Mesenchymal stem cell (in vitro differentiated cells and primary cell): ENCODE measurements around the gene HOXA3.

Experiments
- DNase-seq: peaks from one replicate; pipeline ENCODE4 v3.0.0-alpha.2; 2013
- H2AFZ ChIP-seq: one replicate; pipeline ENCODE4 v1.6.1; 2013; ENCODE audit warnings: low read depth, mild to moderate bottlenecking, control low read depth, inconsistent platforms, low read length, moderate library complexity
- H2AK5ac ChIP-seq: 2 replicates; pipeline ENCODE4 v1.6.1; 2013; ENCODE audit warnings: low read length, moderate library complexity, mild to moderate bottlenecking, inconsistent platforms; ENCODE audit not compliant: severe bottlenecking
- H2BK120ac ChIP-seq: one replicate; pipeline ENCODE4 v1.6.1; 2013; ENCODE audit warnings: low read depth, mild to moderate bottlenecking, inconsistent platforms, low read length, moderate library complexity
- H2BK12ac ChIP-seq, 2 experiments: one replicate each; pipeline ENCODE4 v1.6.1; 2013; ENCODE audit warnings: inconsistent platforms in 2 of 2, low read length in 2 of 2, mild to moderate bottlenecking in 2 of 2, moderate library complexity in 2 of 2, control low read depth in 1 of 2
- H2BK15ac ChIP-seq: one replicate; pipeline ENCODE4 v1.6.1; 2013; ENCODE audit warnings: mild to moderate bottlenecking, low read depth, inconsistent platforms; ENCODE audit not compliant: poor library complexity, severe bottlenecking
- H2BK5ac ChIP-seq: 2 replicates; pipeline ENCODE4 v1.6.1; 2013; ENCODE audit warnings: low read depth, mild to moderate bottlenecking, low read length, control low read depth, inconsistent platforms; ENCODE audit not compliant: poor library complexity, severe bottlenecking
- H3K14ac ChIP-seq, 2 experiments: one replicate each; pipeline ENCODE4 v1.6.1; 2013; ENCODE audit warnings: inconsistent platforms in 2 of 2, low read length in 2 of 2, control low read depth in 1 of 2, mild to moderate bottlenecking in 1 of 2, moderate library complexity in 1 of 2
- H3K18ac ChIP-seq, 2 experiments: one replicate each; pipeline ENCODE4 v1.6.1; 2013; ENCODE audit warnings: inconsistent platforms in 2 of 2, low read length in 2 of 2, control low read depth in 1 of 2, low read depth in 1 of 2, mild to moderate bottlenecking in 1 of 2
- H3K23ac ChIP-seq, 2 experiments: one replicate each; pipeline ENCODE4 v1.6.1; 2013; ENCODE audit warnings: inconsistent platforms in 2 of 2, low read length in 2 of 2, mild to moderate bottlenecking in 2 of 2, moderate library complexity in 2 of 2, control low read depth in 1 of 2
- H3K27ac ChIP-seq: 2 replicates; pipeline ENCODE4 v1.5.1; 2013; ENCODE audit warnings: mild to moderate bottlenecking, moderate library complexity, low read length, control low read depth, inconsistent platforms; ENCODE audit not compliant: poor library complexity, severe bottlenecking
- H3K27me3 ChIP-seq, 2 experiments: 2 replicates each; pipeline versions ENCODE4 v1.6.1 to v1.7.0; 2013; ENCODE audit warnings: low read length in 2 of 2, mild to moderate bottlenecking in 2 of 2, moderate library complexity in 2 of 2, control low read depth in 1 of 2, inconsistent platforms in 1 of 2; ENCODE audit not compliant: control insufficient read depth in 1 of 2, insufficient read depth in 1 of 2
- H3K36me3 ChIP-seq, 2 experiments: 2 replicates each; pipeline versions ENCODE4 v1.6.1 to v1.7.0; 2013; ENCODE audit warnings: low read length in 2 of 2, control low read depth in 1 of 2, inconsistent platforms in 1 of 2, low read depth in 1 of 2, mild to moderate bottlenecking in 1 of 2; ENCODE audit not compliant: insufficient read depth in 2 of 2, control insufficient read depth in 1 of 2
- H3K4ac ChIP-seq, 2 experiments: one replicate each; pipeline ENCODE4 v1.6.1; 2013; ENCODE audit warnings: inconsistent platforms in 2 of 2, low read length in 2 of 2, mild to moderate bottlenecking in 2 of 2, moderate library complexity in 2 of 2, control low read depth in 1 of 2, low read depth in 1 of 2
- H3K4me1 ChIP-seq: 2 replicates; pipeline ENCODE4 v1.6.1; 2013; ENCODE audit warnings: low read depth, low read length, control low read depth; ENCODE audit not compliant: control insufficient read depth, insufficient read depth
- H3K4me2 ChIP-seq: 2 replicates; pipeline ENCODE4 v1.6.1; 2013; ENCODE audit warnings: low read length, mild to moderate bottlenecking, inconsistent platforms; ENCODE audit not compliant: poor library complexity, severe bottlenecking
- H3K4me3 ChIP-seq, 2 experiments: 2 replicates each; pipeline versions ENCODE4 v1.5.1 to v1.7.0; 2013; ENCODE audit warnings: low read length in 2 of 2, mild to moderate bottlenecking in 2 of 2, control low read depth in 1 of 2, low read depth in 1 of 2; ENCODE audit not compliant: insufficient read depth in 1 of 2
- H3K79me1 ChIP-seq: replicated peaks from 2 replicates; pipeline ENCODE4 v1.6.1; 2013; ENCODE audit warnings: mild to moderate bottlenecking, control low read depth, low read length, inconsistent platforms; ENCODE audit not compliant: poor library complexity, severe bottlenecking
- H3K9ac ChIP-seq: 2 replicates; pipeline ENCODE4 v1.7.0; 2013; ENCODE audit warnings: mild to moderate bottlenecking, low read length, moderate library complexity
- H3K9me3 ChIP-seq: 2 replicates; pipeline ENCODE4 v1.7.0; 2013; ENCODE audit warnings: mild to moderate bottlenecking, low read length; ENCODE audit not compliant: control insufficient read depth
- H4K8ac ChIP-seq: one replicate; pipeline ENCODE4 v1.6.1; 2013; ENCODE audit warnings: inconsistent platforms, mild to moderate bottlenecking, low read length, moderate library complexity
- H4K91ac ChIP-seq: one replicate; pipeline ENCODE4 v1.6.1; 2013; ENCODE audit warnings: mild to moderate bottlenecking, low read length, inconsistent platforms
- WGBS: methylation state at CpG from one replicate; pipeline ENCODE4 v1.1.7; 2013; ENCODE audit warnings: mixed read lengths; 5-methylcytosine and 5-hydroxymethylcytosine counted together

The HOXA3 gene

GRCh38 chr7:27147199-27148030, 5.0 kb downstream of the HOXA3 start, which contains the start of gene HOXA6:
HOXA6 (minus strand) TSS chr7:27147774; CDS start chr7:27147749, 25 bp downstream.
- DNase-seq = no peak
- Histone ChIP-seq H4K8ac (peak within 1 kb of the TSS; percentile 74), H2BK5ac (no peak within 1 kb of the TSS), H3K4ac (peak within 1 kb of the TSS; percentile 42 to 62), H3K79me1 (peaks cover 23% of the 10 kb centered on the region), H4K91ac (no peak within 1 kb of the TSS), H2AK5ac (no peak within 1 kb of the TSS), H3K27ac (no peak within 1 kb of the TSS), H2AFZ (no peak within 1 kb of the TSS), H3K23ac (no peak within 1 kb of the TSS), H2BK12ac (peak within 1 kb of the TSS in 1 of 2 experiments; percentile 6), H3K4me3 (peak within 1 kb of the TSS in 1 of 2 experiments; percentile 82), H3K9ac (peak within 1 kb of the TSS; percentile 90), H3K14ac (no peak within 1 kb of the TSS), H2BK15ac (peak within 1 kb of the TSS; percentile 36), H3K27me3 (peaks cover 0 to 28% of the 10 kb centered on the region in 2 experiments), H3K9me3 (no peaks in the 10 kb centered on the region), H2BK120ac (no peak within 1 kb of the TSS), H3K4me2 (peak within 1 kb of the TSS; percentile 47), H3K4me1 (peaks cover 19% of the 10 kb centered on the region), H3K18ac (peak within 1 kb of the TSS; percentile 54 to 65), H3K36me3 (peaks cover 17 to 30% of the 10 kb centered on the region in 2 experiments)
- 42% methylated on average over 63 of the region's 63 CpGs for WGBS

GRCh38 chr7:27146491-27147198, 5.7 kb downstream of the HOXA3 start:
- H2AK5ac ChIP-seq = no peak overlapping the region
- H2BK5ac ChIP-seq = no peak overlapping the region
- H3K36me3 ChIP-seq = peaks cover 20 to 22% of the 10 kb centered on the region in 2 experiments
- no peaks in the 10 kb centered on the region for H3K9me3 ChIP-seq
- no peak overlapping the region for H2BK15ac ChIP-seq
- H3K27ac ChIP-seq = no peak overlapping the region
- no peak overlapping the region for H3K18ac ChIP-seq
- no peak overlapping the region for H4K8ac ChIP-seq
- no peak overlapping the region for H2AFZ ChIP-seq
- H3K4me1 ChIP-seq = peaks cover 17% of the 10 kb centered on the region
- H3K23ac ChIP-seq = no peak overlapping the region
- no peak overlapping the region for H2BK120ac ChIP-seq
- H3K4me3 ChIP-seq = peak overlapping the region in 1 of 2 experiments; percentile 82
- no peak for DNase-seq
- H3K14ac ChIP-seq = no peak overlapping the region
- no peak overlapping the region for H3K4ac ChIP-seq
- peaks cover 0 to 20% of the 10 kb centered on the region in 2 experiments for H3K27me3 ChIP-seq
- H4K91ac ChIP-seq = no peak overlapping the region
- H3K9ac ChIP-seq = peak overlapping the region; percentile 90
- H3K4me2 ChIP-seq = no peak overlapping the region
- 65% methylated on average over 5 of the region's 5 CpGs for WGBS
- H2BK12ac ChIP-seq = no peak overlapping the region
- H3K79me1 ChIP-seq = peaks cover 20% of the 10 kb centered on the region

- H2AK5ac ChIP-seq = no peak overlapping the region
- H2BK12ac ChIP-seq = no peak overlapping the region
- 83% methylated on average over 11 of the region's 11 CpGs for WGBS
- H3K9ac ChIP-seq = peak overlapping the region; percentile 90
- H3K4me2 ChIP-seq = no peak overlapping the region
- H3K4me3 ChIP-seq = peak overlapping the region in 1 of 2 experiments; percentile 82
- no peak overlapping the region for H3K23ac ChIP-seq
- no peak overlapping the region for H3K14ac ChIP-seq
- H4K8ac ChIP-seq = no peak overlapping the region
- peaks cover 19 to 26% of the 10 kb centered on the region in 2 experiments for H3K36me3 ChIP-seq
- DNase-seq = no peak
- no peaks in the 10 kb centered on the region for H3K9me3 ChIP-seq
- no peak overlapping the region for H2BK120ac ChIP-seq
- H3K79me1 ChIP-seq = peaks cover 19% of the 10 kb centered on the region
- H2AFZ ChIP-seq = no peak overlapping the region
- H3K27me3 ChIP-seq = peaks cover 0 to 13% of the 10 kb centered on the region in 2 experiments
- no peak overlapping the region for H4K91ac ChIP-seq
- H3K27ac ChIP-seq = no peak overlapping the region
- H3K4ac ChIP-seq = no peak overlapping the region
- peaks cover 14% of the 10 kb centered on the region for H3K4me1 ChIP-seq
- no peak overlapping the region for H2BK5ac ChIP-seq
- H2BK15ac ChIP-seq = no peak overlapping the region
- no peak overlapping the region for H3K18ac ChIP-seq
Observed at GRCh38 chr7:27145914-27146412, 6.4 kb downstream of the HOXA3 start.
